NOMO-1 treated with DMSO at 0.1 percent for 48 hours (cell line): ENCODE results near the gene ZFP69B.

Source experiments
- DNase-seq: peaks from one replicate; lab custom pipeline; 2025; ENCODE audit not compliant: unreplicated experiment; lab: John Stamatoyannopoulos, UW

ZFP69B gene

GRCh38 chr1:40435471-40435870 is 14.8 kb upstream of the ZFP69B start:
- DNase-seq, result no peak

- no peak for DNase-seq
Measured at GRCh38 chr1:40435876-40436275, 14.4 kb upstream of the ZFP69B start.

GRCh38 chr1:40438391-40439015 is 11.8 kb upstream of the ZFP69B start:
- DNase-seq, result peak; percentile 18

GRCh38 chr1:40439247-40439646 is 11.0 kb upstream of the ZFP69B start:
- DNase-seq, result no peak

- peak; percentile 31 for DNase-seq
Measured at GRCh38 chr1:40450495-40451237, 390 bp downstream of the ZFP69B start.

GRCh38 chr1:40451238-40451585 is 936 bp downstream of the ZFP69B start:
- no peak for DNase-seq

GRCh38 chr1:40454873-40455272 is 4.6 kb downstream of the ZFP69B start:
- DNase-seq, result no peak

- no peak for DNase-seq
Measured at GRCh38 chr1:40462956-40463590, 12.8 kb downstream of the ZFP69B start.

GRCh38 chr1:40469327-40469726 is 19.1 kb downstream of the ZFP69B start:
- DNase-seq, result no peak

- DNase-seq, result no peak
Measured at GRCh38 chr1:40475268-40475667, 25.0 kb downstream of the ZFP69B start.

GRCh38 chr1:40476924-40477677 is 26.8 kb downstream of the ZFP69B start, which contains the start of gene ZFP69:
TSS of gene ZFP69 (plus strand) at chr1:40477290. CDS start at chr1:40479362, 2,072 bp downstream.
- peak; percentile 74 for DNase-seq

GRCh38 chr1:40477678-40478053 is 27.4 kb downstream of the ZFP69B start:
- peak; percentile 19 for DNase-seq

- DNase-seq, result no peak
Measured at GRCh38 chr1:40478276-40478675, 28.0 kb downstream of the ZFP69B start.

GRCh38 chr1:40479156-40479555 is 28.9 kb downstream of the ZFP69B start:
- DNase-seq, result no peak

- DNase-seq, result no peak
Measured at GRCh38 chr1:40495315-40495903, 45.1 kb downstream of the ZFP69B start.

GRCh38 chr1:40502651-40503050 is 52.4 kb downstream of the ZFP69B start:
- peak; percentile 41 for DNase-seq

- DNase-seq, result no peak
Measured at GRCh38 chr1:40507973-40508372, 57.7 kb downstream of the ZFP69B start.

- DNase-seq, result peak; percentile 75
Measured at GRCh38 chr1:40508375-40509341, 58.4 kb downstream of the ZFP69B start, which contains the start of gene EXO5. TSS of gene EXO5 (plus strand) at chr1:40508767. CDS start at chr1:40514545, 5,778 bp downstream.
